CD4-positive, alpha-beta T cell (primary cell): ENCODE measurements around the gene FARS2. TPM values are rescaled to one million over a fixed set of nuclear protein-coding genes. Genes with fewer than 3 reads are reported as not detected.

Experiments used
- ATAC-seq: fragments of 200-7000 bp; cut with Tn5 transposase; one replicate; pipeline ENCODE4 v1.10.0; 2022; ENCODE audit warnings: mild to moderate bottlenecking; ENCODE audit not compliant: poor library complexity
- CTCF ChIA-PET: fragments of 350-600 bp; sonication (Branson Sonifier 250); formaldehyde crosslinking; loops from one replicate; lab custom pipeline; 2021; ENCODE audit warnings: antibody characterized with exemption, inconsistent platforms; lab: Charles Lee
- POLR2A ChIA-PET: fragments of 350-600 bp; sonication (Branson Sonifier 250); formaldehyde crosslinking; loops from one replicate; lab custom pipeline; 2021; ENCODE audit warnings: antibody characterized with exemption, inconsistent platforms; lab: Charles Lee
- DNase-seq, 14 experiments: peaks; one replicate each; pipeline ENCODE4 v3.0.0-alpha.2; 2013 to 2020; ENCODE audit warnings: mixed read lengths in 2 of 14
- H3K27ac ChIP-seq, 2 donors: one replicate each; pipeline versions ENCODE4 v1.5.1 to v1.7.0; 2013; ENCODE audit warnings: low read length in 2 of 2, low read depth in 1 of 2, mild to moderate bottlenecking in 1 of 2
- H3K27me3 ChIP-seq, 2 experiments: 1 replicate in 1 of 2; 2 replicates in 1 of 2; pipeline versions ENCODE4 v1.6.1 to v1.7.0; 2013; ENCODE audit warnings: low read length in 2 of 2, control low read depth in 1 of 2, mild to moderate bottlenecking in 1 of 2, moderate library complexity in 1 of 2; ENCODE audit not compliant: insufficient read depth in 2 of 2, control insufficient read depth in 1 of 2
- H3K36me3 ChIP-seq: one replicate; pipeline ENCODE4 v1.6.1; 2013; ENCODE audit warnings: low read length, control low read depth; ENCODE audit not compliant: insufficient read depth
- H3K4me1 ChIP-seq: one replicate; pipeline ENCODE4 v1.6.1; 2013; ENCODE audit warnings: low read length, control low read depth; ENCODE audit not compliant: insufficient read depth
- H3K4me3 ChIP-seq: one replicate; pipeline ENCODE4 v1.5.1; 2013; ENCODE audit warnings: mild to moderate bottlenecking, low read length, moderate library complexity
- H3K9me3 ChIP-seq, 2 experiments: 1 replicate in 1 of 2; 2 replicates in 1 of 2; pipeline versions ENCODE4 v1.6.1 to v1.7.0; 2013; ENCODE audit warnings: low read length in 2 of 2, mild to moderate bottlenecking in 2 of 2, control low read depth in 1 of 2, moderate library complexity in 1 of 2; ENCODE audit not compliant: control insufficient read depth in 1 of 2, insufficient read depth in 1 of 2
- H3K27ac Mint-ChIP-seq: one replicate; pipeline ENCODE4 v1.8.0; 2020; ENCODE audit warnings: mixed read lengths
- H3K27me3 Mint-ChIP-seq: one replicate; pipeline ENCODE4 v1.8.0; 2021; ENCODE audit warnings: mixed read lengths
- H3K36me3 Mint-ChIP-seq: one replicate; pipeline ENCODE4 v1.8.0; 2021; ENCODE audit warnings: low read depth, mixed read lengths
- H3K4me1 Mint-ChIP-seq: one replicate; pipeline ENCODE4 v1.8.0; 2021; ENCODE audit warnings: low read depth, mixed read lengths
- H3K4me3 Mint-ChIP-seq: one replicate; pipeline ENCODE4 v1.8.0; 2020; ENCODE audit warnings: mild to moderate bottlenecking, mixed read lengths
- H3K9me3 Mint-ChIP-seq: one replicate; pipeline ENCODE4 v1.8.0; 2020; ENCODE audit warnings: mixed read lengths
- CTCF ChIP-seq: fragments of 200-600 bp; IDR thresholded peaks from one replicate; pipeline ENCODE4 v1.8.0; 2022; ENCODE audit warnings: antibody characterized with exemption, mild to moderate bottlenecking
- intact Hi-C, 2 experiments: fragments of 100-400 bp; cut with DNase I in 1 of 2; cut with micrococcal nuclease in 1 of 2; formaldehyde crosslinking; loops; one replicate each; pipeline versions ENCODE4 v1.15.1 to v1.9.0; 2023 to 2025; cut with DNase I, micrococcal nuclease
- total RNA-seq, 174 experiments: library from RNA in 2 of 174; stranded (reverse) in 2 of 174; gene quantifications; one replicate each; pipeline ENCODE4 v1.2.3 and lab custom pipeline; 2021 to 2026

Gene FARS2
- total RNA-seq, 2 experiments from 2014 or later = 12.6 to 12.8 TPM

- no peak overlapping the region for H3K27ac Mint-ChIP-seq
- DNase-seq = no peak
- peaks cover 6% of the 10 kb centered on the region for H3K4me1 Mint-ChIP-seq
- no peaks in the 10 kb centered on the region for H3K27me3 ChIP-seq
- no peak overlapping the region for H3K4me3 Mint-ChIP-seq
- ChIA-PET CTCF (no interaction called here), POLR2A (no interaction called here)
- no peaks in the 10 kb centered on the region for H3K27me3 Mint-ChIP-seq
- intact Hi-C loops = loop anchor here (1.0 to 10.0 kb wide), 5 partner anchors 402 to 1073 kb away; partner anchors contain the start of gene NRN1 (in 1 of the 2)
- no peaks in the 10 kb centered on the region for H3K9me3 Mint-ChIP-seq
- TF ChIP-seq CTCF = no peak
- H3K27ac ChIP-seq = no peak overlapping the region
- no peaks in the 10 kb centered on the region for H3K36me3 Mint-ChIP-seq
- no peaks in the 10 kb centered on the region for H3K9me3 ChIP-seq
- no peaks in the 10 kb centered on the region for H3K4me1 ChIP-seq
- ATAC-seq = no peak
- no peak overlapping the region for H3K4me3 ChIP-seq
- H3K36me3 ChIP-seq = no peaks in the 10 kb centered on the region
These were observed 211.3 kb downstream of the FARS2 start for GRCh38 chr6:5472571-5472970.

- Mint-ChIP-seq H3K9me3 (no peaks in the 10 kb centered on the region), H3K36me3 (no peaks in the 10 kb centered on the region), H3K27me3 (no peaks in the 10 kb centered on the region), H3K27ac (no peak overlapping the region), H3K4me1 (peaks cover 9% of the 10 kb centered on the region), H3K4me3 (no peak overlapping the region)
- DNase-seq = no peak
- TF ChIP-seq CTCF = no peak
- Histone ChIP-seq H3K9me3 (no peaks in the 10 kb centered on the region), H3K36me3 (no peaks in the 10 kb centered on the region), H3K27me3 (no peaks in the 10 kb centered on the region), H3K4me1 (no peaks in the 10 kb centered on the region), H3K27ac (no peak overlapping the region), H3K4me3 (no peak overlapping the region)
- ChIA-PET CTCF (no interaction called here), POLR2A (no interaction called here)
- ATAC-seq = no peak
- intact Hi-C loops = loop anchor here in 1 of 2 experiments (10.0 kb wide), 1 partner anchor 399 kb away; no protein-coding TSS in a partner anchor
These were observed 214.5 kb downstream of the FARS2 start for GRCh38 chr6:5475779-5476178.

GRCh38 chr6:5478380-5478779 is 217.1 kb downstream of the FARS2 start:
- no peak for TF ChIP-seq CTCF
- intact Hi-C loops = loop anchor here in 1 of 2 experiments (10.0 kb wide), 1 partner anchor 396 kb away; no protein-coding TSS in a partner anchor
- POLR2A ChIA-PET = no interaction called here

More at GRCh38 chr6:5478380-5478779, 217.1 kb downstream of the FARS2 start:
- DNase-seq (no peak), ATAC-seq (no peak)
- Mint-ChIP-seq H3K4me3 (no peak overlapping the region), H3K27ac (no peak overlapping the region), H3K36me3 (no peaks in the 10 kb centered on the region), H3K9me3 (no peaks in the 10 kb centered on the region), H3K4me1 (peaks cover 9% of the 10 kb centered on the region), H3K27me3 (no peaks in the 10 kb centered on the region)
- Histone ChIP-seq H3K9me3 (no peaks in the 10 kb centered on the region), H3K27ac (no peak overlapping the region), H3K4me3 (no peak overlapping the region), H3K36me3 (no peaks in the 10 kb centered on the region), H3K27me3 (no peaks in the 10 kb centered on the region), H3K4me1 (no peaks in the 10 kb centered on the region)
- CTCF ChIA-PET = no interaction called here
